Activated T-cell treated with anti-CD3 and anti-CD28 coated beads, Interleukin-2, amount 50 U/mL, for 72 hours (primary cell): Measurements from ENCODE around the gene PSMD8. TPM values are rescaled to one million over a fixed set of nuclear protein-coding genes. Genes with fewer than 3 reads are reported as not detected.
A peak's percentile ranks its signal among the peaks of the same experiment; 100 is the strongest.
"Not testable (repeated sequence)": the region's sequence is repeated elsewhere in the genome, so short reads cannot be mapped to it uniquely, and the experiment has no call there.

Experiments
- ATAC-seq, 2 donors: fragments of 150-1000 bp; cut with Tn5 transposase; replicated peaks in 1 of 2; 2 replicates each; pipeline ENCODE4 v1.10.0; 2021; ENCODE audit warnings: moderate library complexity in 2 of 2, mild to moderate bottlenecking in 1 of 2
- DNase-seq, 2 donors: peaks; one replicate each; pipeline ENCODE4 v3.0.0; 2021 to 2022; ENCODE audit warnings: mixed read lengths in 1 of 2
- H3K27ac Mint-ChIP-seq: one replicate; pipeline ENCODE4 v1.8.0; 2022; ENCODE audit warnings: mild to moderate bottlenecking, moderate library complexity, mixed read lengths
- H3K27me3 Mint-ChIP-seq: one replicate; pipeline ENCODE4 v1.8.0; 2022; ENCODE audit warnings: low read depth, mixed read lengths
- H3K36me3 Mint-ChIP-seq, 2 donors: one replicate each; pipeline ENCODE4 v1.8.0; 2022; ENCODE audit warnings: mixed read lengths in 2 of 2, mild to moderate bottlenecking in 1 of 2; ENCODE audit not compliant: insufficient read depth in 2 of 2
- H3K4me1 Mint-ChIP-seq: one replicate; pipeline ENCODE4 v1.8.0; 2022; ENCODE audit warnings: low read depth, mixed read lengths
- H3K4me3 Mint-ChIP-seq, 2 donors: one replicate each; pipeline ENCODE4 v1.8.0; 2022; ENCODE audit warnings: mild to moderate bottlenecking in 2 of 2, mixed read lengths in 2 of 2, moderate library complexity in 2 of 2
- H3K9me3 Mint-ChIP-seq, 2 donors: one replicate each; pipeline ENCODE4 v1.8.0; 2022; ENCODE audit warnings: mixed read lengths in 2 of 2
- total RNA-seq, 2 donors: library from RNA; stranded (reverse); gene quantifications; one replicate each; pipeline ENCODE4 v1.2.3, GENCODE V29; 2022

The PSMD8 gene
- total RNA-seq, 2 donors from 2014 or later, result 136 to 168 TPM

DNA sequence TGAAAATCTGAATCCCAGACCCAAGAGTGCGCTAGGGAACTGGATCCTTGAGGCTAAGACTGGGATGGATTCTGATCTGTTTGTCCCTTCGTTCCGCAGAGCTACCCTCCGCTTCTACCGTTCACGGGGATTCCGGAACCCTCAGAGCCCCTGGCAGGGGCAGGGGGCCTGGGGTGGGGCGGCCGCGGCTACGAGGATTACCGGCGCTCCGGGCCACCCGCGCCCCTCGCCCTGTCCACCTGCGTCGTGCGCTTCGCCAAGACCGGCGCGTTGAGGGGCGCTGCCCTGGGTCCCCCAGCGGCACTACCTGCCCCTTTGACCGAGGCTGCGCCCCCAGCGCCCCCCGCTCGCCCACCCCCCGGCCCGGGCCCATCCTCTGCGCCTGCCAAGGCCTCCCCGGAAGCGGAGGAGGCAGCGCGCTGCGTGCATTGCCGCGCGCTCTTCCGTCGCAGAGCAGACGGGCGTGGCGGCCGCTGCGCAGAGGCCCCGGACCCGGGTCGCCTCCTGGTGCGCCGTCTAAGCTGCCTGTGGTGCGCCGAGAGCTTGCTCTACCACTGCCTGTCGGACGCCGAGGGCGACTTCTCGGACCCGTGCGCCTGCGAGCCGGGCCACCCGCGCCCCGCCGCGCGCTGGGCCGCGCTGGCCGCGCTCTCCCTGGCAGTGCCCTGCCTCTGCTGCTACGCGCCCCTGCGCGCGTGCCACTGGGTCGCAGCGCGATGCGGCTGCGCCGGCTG, 21.2 kb downstream of the PSMD8 start:
- peaks cover 31% of the 10 kb centered on the region for H3K4me1 Mint-ChIP-seq
- DNase-seq (peak; percentile 53 to 66), ATAC-seq (peak; percentile 77 to 84)
- H3K4me3 Mint-ChIP-seq, result peak overlapping the region; percentile 78 to 90
- no peaks in the 10 kb centered on the region for H3K9me3 Mint-ChIP-seq
- H3K27me3 Mint-ChIP-seq, result peaks cover 35% of the 10 kb centered on the region
- H3K36me3 Mint-ChIP-seq, result no peaks in the 10 kb centered on the region
- no peak overlapping the region for H3K27ac Mint-ChIP-seq

DNA sequence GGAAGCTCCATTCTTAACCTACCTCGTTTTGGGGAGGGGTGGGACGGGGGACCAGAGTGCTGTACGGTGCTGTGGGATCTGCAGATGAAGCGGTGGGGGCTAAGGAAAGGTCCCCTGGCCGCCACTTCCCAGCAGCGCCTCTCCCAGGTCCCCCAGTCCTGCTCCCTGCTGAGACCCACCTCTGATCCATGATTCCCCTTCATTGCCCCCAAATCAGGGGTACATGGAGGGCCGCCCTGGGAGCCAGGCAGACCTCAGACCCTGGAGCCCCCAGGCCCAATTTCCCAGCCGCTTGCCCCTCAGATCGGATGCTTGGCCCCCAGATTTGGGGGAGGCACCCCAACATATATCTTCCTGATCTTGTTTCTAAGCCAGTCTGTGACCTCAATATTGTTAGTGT, 24.7 kb downstream of the PSMD8 start:
- Mint-ChIP-seq H3K27me3 (peaks cover 17% of the 10 kb centered on the region), H3K4me1 (peaks cover 23% of the 10 kb centered on the region), H3K9me3 (no peaks in the 10 kb centered on the region), H3K4me3 (no peak overlapping the region), H3K36me3 (peaks cover 0 to 1% of the 10 kb centered on the region in 2 donors), H3K27ac (no peak overlapping the region)
- DNase-seq, result no peak
- ATAC-seq, result no peak

GRCh38 chr19:38399537-38399936, 25.2 kb downstream of the PSMD8 start:
- H3K4me3 Mint-ChIP-seq, result no peak overlapping the region
- no peak for DNase-seq
- ATAC-seq, result no peak
- no peak overlapping the region for H3K27ac Mint-ChIP-seq
- H3K27me3 Mint-ChIP-seq, result peaks cover 15% of the 10 kb centered on the region
- peaks cover 0 to 1% of the 10 kb centered on the region in 2 donors for H3K36me3 Mint-ChIP-seq
- H3K4me1 Mint-ChIP-seq, result peaks cover 23% of the 10 kb centered on the region
- no peaks in the 10 kb centered on the region for H3K9me3 Mint-ChIP-seq

GRCh38 chr19:38400361-38400760, 26.0 kb downstream of the PSMD8 start:
- ATAC-seq (no peak), DNase-seq (no peak)
- Mint-ChIP-seq H3K27me3 (peaks cover 15% of the 10 kb centered on the region), H3K4me1 (peaks cover 24% of the 10 kb centered on the region), H3K36me3 (peaks cover 0 to 4% of the 10 kb centered on the region in 2 donors), H3K9me3 (no peaks in the 10 kb centered on the region), H3K27ac (no peak overlapping the region), H3K4me3 (no peak overlapping the region)

DNA sequence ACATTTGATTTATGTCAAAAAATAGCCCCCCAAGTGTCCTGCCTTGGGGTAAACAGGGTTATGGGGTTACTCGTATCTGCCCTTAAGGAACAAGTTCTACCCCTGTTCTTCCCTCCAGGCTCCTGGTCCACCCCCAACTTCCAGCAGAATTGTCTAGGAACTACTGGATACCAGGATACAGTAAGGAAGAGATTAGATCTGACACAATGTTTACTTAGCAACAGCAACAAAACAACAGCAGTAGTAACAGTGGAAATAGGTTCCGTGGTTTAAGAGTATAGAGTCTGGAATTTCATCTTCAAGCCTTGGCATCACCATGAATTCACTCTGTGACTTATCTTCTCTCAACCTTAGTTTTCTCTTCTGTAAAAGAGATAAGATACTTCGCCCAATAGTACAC, 26.8 kb downstream of the PSMD8 start:
- Mint-ChIP-seq H3K36me3 (peaks cover 0 to 5% of the 10 kb centered on the region in 2 donors), H3K27ac (no peak overlapping the region), H3K9me3 (no peaks in the 10 kb centered on the region), H3K27me3 (peaks cover 15% of the 10 kb centered on the region), H3K4me1 (peaks cover 26% of the 10 kb centered on the region), H3K4me3 (no peak overlapping the region)
- no peak for DNase-seq
- ATAC-seq, result no peak

GRCh38 chr19:38402623-38402966, 28.2 kb downstream of the PSMD8 start:
- ATAC-seq (peak; percentile 1 to 2), DNase-seq (no peak)
- peak overlapping the region; percentile 84 to 96 for H3K4me3 Mint-ChIP-seq
- H3K36me3 Mint-ChIP-seq, result peaks cover 0 to 10% of the 10 kb centered on the region in 2 donors
- H3K4me1 Mint-ChIP-seq, result peaks cover 16% of the 10 kb centered on the region
- peaks cover 15% of the 10 kb centered on the region for H3K27me3 Mint-ChIP-seq
- H3K27ac Mint-ChIP-seq, result no peak overlapping the region
- H3K9me3 Mint-ChIP-seq, result no peaks in the 10 kb centered on the region

- DNase-seq, result peak; percentile 97 to 99
- peak within 1 kb of the TSS; percentile 57 for H3K27ac Mint-ChIP-seq
- peaks cover 16% of the 10 kb centered on the region for H3K4me1 Mint-ChIP-seq
- peak; percentile 97 for ATAC-seq
- H3K9me3 Mint-ChIP-seq, result no peaks in the 10 kb centered on the region
- H3K36me3 Mint-ChIP-seq, result peaks cover 0 to 12% of the 10 kb centered on the region in 2 donors
- peaks cover 15% of the 10 kb centered on the region for H3K27me3 Mint-ChIP-seq
- peak within 1 kb of the TSS; percentile 84 to 96 for H3K4me3 Mint-ChIP-seq
These were observed 28.8 kb downstream of the PSMD8 start, which contains the start of gene FAM98C for GRCh38 chr19:38402967-38403674. FAM98C (plus strand) TSS chr19:38403093; CDS start chr19:38403154, 61 bp downstream.

- peaks cover 0 to 12% of the 10 kb centered on the region in 2 donors for H3K36me3 Mint-ChIP-seq
- no peak overlapping the region for H3K27ac Mint-ChIP-seq
- DNase-seq (no peak), ATAC-seq (no peak)
- H3K27me3 Mint-ChIP-seq, result peaks cover 7% of the 10 kb centered on the region
- peak overlapping the region; percentile 43 to 96 for H3K4me3 Mint-ChIP-seq
- no peaks in the 10 kb centered on the region for H3K9me3 Mint-ChIP-seq
- H3K4me1 Mint-ChIP-seq, result peaks cover 16% of the 10 kb centered on the region
These were observed 30.5 kb downstream of the PSMD8 start for GRCh38 chr19:38404858-38405257.

DNA sequence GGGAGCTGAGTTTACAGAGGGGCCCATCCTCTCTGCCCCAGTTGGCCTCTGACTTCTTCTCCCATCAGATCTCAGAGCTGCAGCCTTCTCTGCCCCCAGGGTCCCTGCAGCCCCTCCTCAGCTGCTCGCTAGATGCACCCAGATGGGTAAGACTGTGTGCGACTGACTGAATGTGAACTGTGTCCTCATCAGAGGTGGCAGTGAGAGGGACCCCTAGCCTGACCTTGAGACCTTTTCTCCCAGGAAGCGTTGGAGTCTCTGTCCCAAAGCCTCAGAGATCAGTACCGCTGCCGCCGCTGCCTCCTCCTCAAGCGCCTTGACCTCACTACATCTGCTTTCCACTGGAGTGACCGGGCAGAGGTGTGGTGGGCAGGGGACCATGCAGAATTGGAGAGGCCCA, 30.9 kb downstream of the PSMD8 start:
- H3K4me3 Mint-ChIP-seq, result no peak overlapping the region
- peaks cover 16% of the 10 kb centered on the region for H3K4me1 Mint-ChIP-seq
- peaks cover 3% of the 10 kb centered on the region for H3K27me3 Mint-ChIP-seq
- ATAC-seq (no peak), DNase-seq (no peak)
- H3K36me3 Mint-ChIP-seq, result peaks cover 0 to 12% of the 10 kb centered on the region in 2 donors
- no peak overlapping the region for H3K27ac Mint-ChIP-seq
- H3K9me3 Mint-ChIP-seq, result no peaks in the 10 kb centered on the region

DNA sequence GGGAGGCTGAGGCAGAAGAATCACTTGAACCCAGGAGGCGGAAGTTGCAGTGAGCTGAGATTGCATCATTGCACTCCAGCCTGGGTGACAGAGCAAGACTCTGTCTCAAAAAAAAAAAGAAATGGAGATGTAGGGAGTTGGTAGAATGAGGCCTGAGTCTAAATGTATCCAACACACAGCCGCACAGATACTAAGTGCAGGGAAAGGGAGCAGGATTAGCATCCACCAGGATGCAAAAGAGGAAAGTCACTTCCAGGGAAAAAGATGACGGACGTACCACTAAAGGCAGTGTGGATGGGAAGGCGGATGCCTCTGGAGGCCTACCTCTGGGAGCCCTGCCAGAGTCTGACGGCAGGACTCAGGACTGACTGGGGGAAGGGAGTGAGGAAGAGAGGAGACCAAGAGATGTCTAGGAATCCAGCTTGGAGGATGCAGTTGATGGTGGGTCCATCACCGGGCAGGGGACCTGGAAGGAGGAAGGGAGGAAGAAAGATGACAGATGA, 35.3 kb downstream of the PSMD8 start:
- Mint-ChIP-seq H3K9me3 (no peaks in the 10 kb centered on the region), H3K27ac (no peak overlapping the region), H3K27me3 (no peaks in the 10 kb centered on the region), H3K36me3 (peaks cover 0 to 12% of the 10 kb centered on the region in 2 donors), H3K4me3 (no peak overlapping the region), H3K4me1 (peaks cover 7% of the 10 kb centered on the region)
- DNase-seq, result no peak
- ATAC-seq, result no peak

- not testable (repeated sequence) for H3K27ac Mint-ChIP-seq, DNase-seq, H3K9me3 Mint-ChIP-seq, ATAC-seq, H3K4me3 Mint-ChIP-seq, H3K27me3 Mint-ChIP-seq, H3K4me1 Mint-ChIP-seq, H3K36me3 Mint-ChIP-seq
These were observed 36.0 kb downstream of the PSMD8 start for GRCh38 chr19:38410407-38410806.

DNA sequence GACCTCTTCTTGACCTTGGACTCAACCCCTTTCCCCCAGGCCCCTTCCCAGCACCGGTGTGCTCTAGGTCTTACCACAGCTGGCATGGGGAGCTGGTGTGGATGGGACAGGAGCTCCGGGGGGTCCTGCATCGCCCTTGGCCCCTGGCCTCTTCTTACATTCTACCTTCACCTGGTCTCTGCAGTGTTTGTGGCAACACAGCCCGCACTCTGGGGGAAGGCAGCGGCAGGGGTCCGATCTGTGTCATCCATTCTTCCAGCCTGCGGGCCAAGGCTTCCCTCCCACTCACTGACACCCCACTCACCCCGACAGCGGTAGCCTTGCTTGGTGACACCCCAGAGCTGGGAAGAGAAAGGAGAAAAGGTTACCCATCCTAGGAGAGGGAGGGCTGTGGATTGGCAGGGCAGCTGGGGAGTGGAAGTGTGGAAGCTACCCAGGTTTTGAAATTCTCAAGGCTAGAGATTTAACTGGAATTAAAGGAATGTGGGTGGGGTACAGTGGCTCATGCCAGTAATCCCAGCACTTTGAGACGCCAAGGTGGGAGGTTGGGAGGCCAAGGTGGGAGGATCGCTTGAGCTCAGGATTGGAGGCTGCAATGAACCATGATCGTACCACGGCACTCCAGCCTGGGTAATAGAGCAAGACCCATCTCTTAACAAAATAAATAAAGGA, 36.8 kb downstream of the PSMD8 start:
- Mint-ChIP-seq H3K4me1 (no peaks in the 10 kb centered on the region), H3K27ac (no peak overlapping the region), H3K27me3 (no peaks in the 10 kb centered on the region), H3K36me3 (peaks cover 0 to 8% of the 10 kb centered on the region in 2 donors), H3K9me3 (no peaks in the 10 kb centered on the region), H3K4me3 (no peak overlapping the region)
- DNase-seq (no peak), ATAC-seq (no peak)

DNA sequence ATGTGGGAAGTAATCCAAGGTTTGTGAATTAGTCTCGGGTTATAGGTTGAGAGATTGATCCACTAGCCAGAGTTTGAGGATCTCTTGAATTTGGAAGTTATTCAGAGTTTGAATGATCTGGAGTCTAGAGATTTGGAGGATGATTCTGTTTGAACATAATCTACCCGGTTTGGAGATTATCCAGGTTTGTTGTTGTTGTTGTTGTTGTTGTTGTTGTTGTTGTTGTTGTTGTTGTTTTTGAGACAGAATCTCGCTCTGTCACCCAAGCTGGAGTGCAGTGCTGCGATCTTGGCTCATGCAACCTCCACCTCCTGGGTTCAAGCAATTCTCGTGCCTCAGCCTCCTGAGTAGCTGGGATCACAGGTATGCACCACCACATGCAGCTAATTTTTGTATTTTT, 37.5 kb downstream of the PSMD8 start:
- H3K36me3 Mint-ChIP-seq, H3K27me3 Mint-ChIP-seq, DNase-seq, H3K9me3 Mint-ChIP-seq, ATAC-seq, H3K4me3 Mint-ChIP-seq, H3K27ac Mint-ChIP-seq, H3K4me1 Mint-ChIP-seq: not testable (repeated sequence)
